ENCODE measurements around the gene ICOSLG.
"Not testable (repeated sequence)": the region's sequence is repeated elsewhere in the genome, so short reads cannot be mapped to it uniquely, and the experiment has no call there.

ICOSLG gene

DNA sequence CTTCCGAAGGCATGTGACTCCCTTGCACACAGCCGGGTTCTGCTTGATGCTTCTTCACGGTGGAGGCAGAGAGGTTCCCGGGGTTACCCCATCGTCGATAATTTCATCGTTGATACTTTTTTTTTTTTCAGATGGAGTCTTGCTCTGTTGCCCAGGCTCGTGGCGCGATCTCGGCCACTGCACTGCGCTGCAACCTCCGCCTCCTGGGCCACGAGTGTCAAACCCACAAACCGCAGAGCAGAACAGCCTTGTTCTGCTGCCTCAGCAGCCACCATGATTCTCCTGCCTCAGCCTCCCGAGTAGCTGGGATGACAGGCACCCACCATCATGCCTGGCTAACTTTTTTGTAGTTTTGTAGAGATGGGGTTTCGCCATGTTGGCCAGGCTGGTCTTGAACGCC, 20.1 kb downstream of the ICOSLG start:
- not testable (repeated sequence) for DNase-seq

DNA sequence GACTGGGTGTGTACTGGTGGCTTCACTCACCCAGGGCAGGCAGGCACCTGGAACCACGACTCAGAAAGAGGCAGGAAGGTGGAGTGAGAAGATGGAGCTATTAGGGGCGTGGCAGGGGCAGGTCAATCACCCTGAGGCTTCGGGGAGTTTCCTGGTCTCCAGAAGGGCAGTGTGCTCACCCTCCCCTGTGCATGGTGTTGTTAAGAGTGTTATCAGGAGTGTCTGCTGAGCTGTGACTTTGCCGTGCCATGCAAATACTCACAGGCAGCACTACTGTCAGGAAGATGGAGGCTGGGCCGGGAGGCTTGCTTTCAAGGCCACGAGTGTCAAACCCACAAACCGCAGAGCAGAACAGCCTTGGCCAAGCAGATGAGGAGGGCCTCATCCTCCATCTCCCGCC, 22.3 kb downstream of the ICOSLG start:
- DNase-seq: not testable (repeated sequence)

DNA sequence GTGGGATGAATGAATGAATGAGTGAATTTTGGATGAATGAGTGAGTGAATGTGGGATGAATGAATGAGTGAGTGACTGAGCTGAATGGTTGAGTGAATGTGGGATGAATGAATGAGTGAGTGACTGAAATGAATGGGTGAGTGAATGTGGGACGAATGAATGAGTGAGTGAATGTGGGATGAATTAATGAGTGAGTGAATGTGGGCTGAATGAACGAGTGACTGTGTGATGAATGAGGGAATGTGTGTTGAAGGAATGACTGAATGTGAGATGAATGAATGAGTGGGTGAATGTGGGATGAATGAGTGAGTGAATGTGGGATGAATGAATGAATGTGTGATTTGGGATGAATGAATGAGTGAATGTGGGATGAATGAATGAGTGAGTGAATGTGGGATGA, 28.8 kb downstream of the ICOSLG start:
- not testable (repeated sequence) for DNase-seq

DNA sequence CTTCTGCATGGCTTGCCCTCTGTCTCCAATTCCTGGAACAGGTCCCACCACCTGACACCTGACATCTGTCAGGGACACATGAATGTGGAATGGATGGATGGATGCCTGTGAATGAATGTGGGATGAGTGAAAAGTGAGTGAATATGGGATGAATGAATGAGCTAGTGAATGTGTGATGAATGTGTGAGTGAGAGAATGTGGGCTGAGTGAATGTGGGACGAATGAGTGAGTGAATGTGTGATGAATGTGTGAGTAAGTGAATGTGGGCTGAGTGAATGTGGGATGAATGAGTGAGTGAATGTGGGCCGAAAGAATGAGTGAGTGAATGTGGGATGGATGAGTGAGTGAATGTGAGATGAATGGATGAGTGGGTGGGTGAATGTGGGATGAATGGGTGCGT, 29.2 kb downstream of the ICOSLG start:
- not testable (repeated sequence) for DNase-seq

DNA sequence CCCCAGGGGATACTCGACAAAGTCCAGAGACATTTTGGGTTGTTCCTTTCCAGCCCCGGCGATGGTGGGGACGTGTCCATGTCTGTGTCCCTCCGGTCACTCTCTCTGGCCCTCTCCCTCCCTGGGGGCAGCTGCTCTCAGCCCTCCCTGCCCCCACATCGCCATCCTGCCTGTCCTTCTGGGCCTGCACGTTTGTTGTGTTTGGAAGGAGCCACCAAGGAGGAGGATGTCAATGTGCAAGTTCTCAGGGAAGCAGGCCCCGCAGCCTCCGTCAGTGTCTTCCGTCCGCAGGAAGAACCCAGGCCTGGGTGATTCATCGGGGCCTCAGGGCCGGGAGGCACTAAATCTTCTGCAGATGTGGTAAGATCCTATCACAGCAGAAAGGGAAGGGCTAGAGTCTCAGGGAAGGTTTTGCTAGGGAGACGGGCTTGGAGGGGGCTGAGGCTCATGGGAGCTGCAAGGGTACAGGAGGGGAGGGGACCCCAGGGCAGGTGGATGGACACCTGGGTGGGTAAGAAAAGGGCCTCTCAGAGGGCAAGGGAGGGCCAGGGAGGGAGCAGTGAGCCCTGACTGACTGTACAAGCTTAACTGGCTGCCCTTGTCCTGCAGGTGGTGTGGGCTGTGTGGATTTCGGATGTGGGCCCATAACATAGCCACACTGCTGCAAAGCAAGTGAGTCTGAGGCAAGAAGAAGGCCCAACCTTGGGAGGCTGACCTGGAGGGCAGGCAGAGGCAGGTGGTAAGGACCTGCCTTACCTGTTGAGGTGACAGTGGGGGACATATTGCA, 32.7 kb downstream of the ICOSLG start:
- not testable (repeated sequence) for DNase-seq

DNA sequence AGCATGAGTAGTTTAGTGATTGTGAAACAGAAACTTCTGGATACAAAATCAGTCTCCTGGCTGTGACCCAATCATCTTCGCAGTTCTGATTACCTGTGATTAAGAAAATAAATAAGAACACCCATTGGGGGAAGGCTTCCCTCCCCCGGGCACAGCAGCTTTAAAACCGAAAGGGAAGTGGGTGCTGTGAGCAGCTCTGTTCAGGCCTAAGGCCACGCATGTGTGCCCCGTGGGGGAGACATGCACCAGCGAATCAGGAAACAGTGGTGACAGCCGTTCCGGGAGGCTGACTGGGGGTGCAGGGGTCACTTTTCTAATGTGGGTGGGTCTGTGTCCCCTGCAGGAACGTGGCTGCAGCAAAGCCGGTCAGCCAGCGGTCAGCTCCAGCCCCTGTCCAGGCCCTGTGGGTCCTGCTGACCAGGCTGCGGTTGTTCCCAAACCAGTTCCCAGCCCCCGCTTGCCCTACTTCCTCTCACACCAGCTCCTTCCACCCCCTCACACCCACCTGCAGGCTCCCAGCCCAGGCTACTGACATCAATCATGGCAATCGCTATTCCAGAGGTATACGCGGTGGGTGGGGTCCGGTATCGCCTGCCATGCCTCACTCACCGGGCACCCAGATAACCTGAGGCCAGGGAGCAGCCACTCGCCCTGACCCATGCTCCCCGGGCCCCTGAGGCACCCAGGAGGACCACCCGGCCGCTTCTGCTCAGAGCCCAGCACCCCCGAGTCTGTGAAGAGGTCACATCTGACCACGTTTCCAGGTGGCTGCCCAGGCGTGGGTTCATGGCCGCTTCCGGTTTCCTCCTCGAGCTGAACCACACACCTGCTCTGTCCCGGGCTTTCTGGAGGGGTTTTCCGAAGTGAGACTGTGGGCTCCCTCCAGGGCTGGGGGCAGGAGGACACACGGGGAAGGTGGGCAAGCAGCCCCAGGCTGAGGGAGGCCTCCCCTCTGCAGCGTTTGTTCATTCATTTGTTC, 33.8 kb downstream of the ICOSLG start:
- DNase-seq: not testable (repeated sequence)

DNA sequence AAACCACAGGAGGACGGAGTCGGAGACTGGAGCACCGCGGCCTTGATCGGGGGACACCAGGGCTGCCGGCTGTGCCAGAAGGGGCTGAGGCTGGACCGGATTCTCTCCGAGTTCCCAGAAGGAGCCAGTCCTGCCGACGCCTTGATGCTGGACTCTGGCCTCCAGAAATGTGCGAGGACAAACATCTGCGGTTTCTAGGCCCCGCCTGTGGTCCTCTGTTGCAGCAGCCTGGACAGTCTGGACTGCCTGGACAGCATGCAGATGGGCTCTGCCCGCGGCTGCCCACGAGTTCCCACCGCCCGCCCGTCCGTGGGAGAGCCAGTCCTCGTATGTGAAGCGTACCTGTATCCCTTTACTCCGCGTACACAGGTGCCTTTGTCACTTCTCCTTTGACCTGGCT, 34.6 kb downstream of the ICOSLG start:
- not testable (repeated sequence) for DNase-seq

DNA sequence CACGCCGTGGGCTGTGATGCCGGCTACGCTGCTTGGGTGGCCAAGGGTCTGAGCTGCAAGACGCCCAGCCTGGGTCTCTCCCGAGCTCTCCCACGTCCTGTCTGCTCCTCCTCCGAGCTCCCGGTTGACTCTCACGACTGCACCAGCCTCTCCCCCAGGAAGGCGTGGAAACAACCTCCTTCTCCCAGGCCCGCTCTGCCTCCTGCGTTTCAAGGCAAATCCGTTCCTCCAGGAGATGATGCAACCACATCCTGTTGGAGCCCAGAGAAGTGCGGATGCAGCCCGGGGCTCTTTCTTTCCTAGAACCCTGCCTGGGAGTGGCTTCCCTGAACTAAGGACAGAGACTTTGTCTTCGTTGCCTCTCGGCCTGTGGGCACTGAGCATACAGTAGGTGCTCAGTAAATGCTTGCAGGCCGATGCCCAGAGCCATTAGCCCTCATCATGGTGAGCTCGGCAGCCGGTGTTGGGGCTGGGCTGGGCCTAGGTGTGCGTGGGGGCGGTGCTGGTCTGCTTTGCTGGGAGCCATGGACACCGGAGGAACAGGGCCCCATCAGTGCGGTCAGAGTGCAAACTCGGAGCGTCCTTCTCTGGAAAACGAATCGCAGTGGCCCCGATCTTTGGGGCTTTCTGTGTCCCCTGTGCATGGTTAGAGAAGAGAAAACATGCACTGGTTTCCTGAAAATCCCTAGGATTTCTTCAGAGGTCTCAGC, 38.0 kb downstream of the ICOSLG start:
- not testable (repeated sequence) for DNase-seq

DNA sequence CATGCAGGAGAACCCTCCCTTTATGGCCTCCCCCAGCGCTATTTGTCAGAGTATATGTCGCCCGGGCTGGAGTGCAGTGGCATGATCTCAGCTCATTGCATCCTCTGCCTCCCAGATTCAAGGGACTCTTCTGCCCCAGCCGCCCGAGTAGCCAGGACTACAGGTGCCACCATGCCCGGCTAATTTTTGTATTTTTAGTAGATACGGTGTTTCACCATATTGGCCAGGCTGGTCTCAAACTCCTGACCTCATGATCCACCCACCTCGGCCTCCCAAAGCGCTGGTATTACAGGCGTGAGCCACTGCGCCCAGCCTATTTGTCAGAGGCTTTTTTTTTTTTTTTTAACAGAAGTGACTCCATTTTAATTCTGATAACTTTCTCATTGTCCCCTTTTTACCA, 40.7 kb downstream of the ICOSLG start:
- DNase-seq: not testable (repeated sequence)

DNA sequence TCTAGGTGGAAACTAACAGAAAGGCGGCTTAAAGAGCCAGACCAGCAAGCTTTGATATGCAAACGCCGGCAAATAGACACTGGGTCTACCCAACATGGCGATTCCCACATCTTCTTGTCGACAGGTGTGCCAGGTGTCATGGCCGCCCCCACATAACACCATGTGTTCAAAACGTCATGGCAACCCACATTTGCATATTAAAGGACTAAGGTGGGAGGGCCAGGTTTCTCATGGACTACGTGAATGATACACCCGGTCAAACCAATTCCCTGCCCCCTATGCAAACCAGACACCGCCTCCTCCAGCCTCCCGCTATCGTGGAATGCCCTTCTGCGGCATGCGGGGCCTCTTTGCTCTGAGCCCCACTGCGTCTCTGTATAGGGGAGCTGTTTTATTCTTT, 41.3 kb downstream of the ICOSLG start:
- DNase-seq: no peak

DNA sequence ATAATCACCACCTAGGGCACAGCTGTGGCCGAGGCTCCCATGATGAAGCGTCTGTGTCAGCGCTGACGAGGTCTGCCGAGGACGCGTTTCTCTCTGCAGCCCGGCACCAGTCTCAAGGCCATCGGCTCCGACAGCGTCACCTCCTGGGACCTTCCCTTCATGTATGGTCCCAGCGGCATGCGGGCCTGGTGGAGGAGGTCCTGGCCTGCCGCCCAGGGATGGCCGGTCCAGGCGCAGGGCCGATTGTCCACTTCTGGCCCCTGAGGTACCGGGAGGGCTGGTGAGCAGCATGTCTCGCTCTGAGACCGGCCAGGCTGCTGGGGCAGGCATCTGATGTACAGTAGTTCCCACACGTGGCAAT, 43.6 kb downstream of the ICOSLG start:
- not testable (repeated sequence) for DNase-seq

DNA sequence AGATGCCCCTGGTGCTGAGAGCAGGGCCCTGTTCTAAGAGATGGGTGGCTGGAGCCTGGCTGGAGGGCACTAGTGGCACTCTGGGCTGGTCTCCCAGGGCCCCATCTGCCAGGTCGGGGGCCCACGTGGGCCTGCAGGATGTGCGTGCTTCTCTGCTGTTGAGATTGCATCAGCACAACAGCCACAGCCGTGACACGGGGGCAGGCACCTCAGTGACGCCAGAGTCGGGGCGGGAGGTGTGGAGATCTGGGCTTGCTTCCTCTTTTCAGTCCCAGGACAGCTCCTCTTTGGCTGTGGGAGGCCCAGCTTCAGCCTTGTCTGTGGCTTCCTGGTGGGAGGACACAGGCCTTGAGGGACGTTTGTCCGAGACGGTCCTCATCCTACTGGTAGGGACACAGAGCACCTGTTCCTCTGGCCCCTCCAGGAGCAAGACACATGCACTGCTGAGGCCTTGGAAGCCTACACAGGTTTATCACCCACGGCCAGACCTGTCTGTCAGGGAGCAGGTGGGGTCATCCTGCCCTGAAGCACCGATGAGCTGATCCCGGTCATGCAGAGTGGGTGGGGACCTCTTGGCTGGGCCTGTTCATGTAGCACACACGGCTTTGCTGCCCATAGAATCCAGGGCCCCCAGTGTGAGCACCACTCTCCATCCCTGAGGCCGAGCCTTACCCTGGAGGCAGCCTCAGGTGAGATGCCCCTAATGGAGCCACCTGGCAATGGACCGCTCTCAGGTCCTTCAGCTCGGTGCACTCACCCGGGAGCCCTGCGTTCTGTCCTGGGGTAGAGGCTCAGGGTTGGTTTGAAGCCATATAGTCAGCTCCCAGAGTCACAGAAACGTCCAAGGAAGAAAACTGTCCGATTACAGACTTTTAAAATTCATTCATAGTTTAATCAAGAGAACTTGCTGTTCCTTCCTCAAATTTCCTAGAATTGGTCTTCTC, 44.3 kb downstream of the ICOSLG start:
- DNase-seq: not testable (repeated sequence)

DNA sequence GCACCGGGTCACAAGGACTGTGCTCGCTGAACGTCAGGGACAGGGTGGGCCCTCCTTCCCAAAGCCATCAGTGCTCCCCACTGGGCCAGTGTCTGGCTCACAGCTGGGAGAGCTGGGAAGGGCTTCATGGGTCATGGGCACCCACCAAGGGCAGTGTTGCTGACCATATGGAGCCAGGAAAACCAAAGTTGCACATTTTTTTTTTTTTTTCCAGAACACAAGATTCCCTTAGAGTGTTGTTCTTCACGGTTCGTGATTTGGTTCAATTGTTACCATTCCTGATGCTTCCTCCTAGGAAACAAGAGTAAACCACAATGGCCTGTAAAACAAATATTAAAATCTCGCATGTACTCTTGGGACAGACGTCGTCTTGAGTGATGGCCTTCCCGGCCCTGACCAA, 45.9 kb downstream of the ICOSLG start:
- DNase-seq: not testable (repeated sequence)

DNA sequence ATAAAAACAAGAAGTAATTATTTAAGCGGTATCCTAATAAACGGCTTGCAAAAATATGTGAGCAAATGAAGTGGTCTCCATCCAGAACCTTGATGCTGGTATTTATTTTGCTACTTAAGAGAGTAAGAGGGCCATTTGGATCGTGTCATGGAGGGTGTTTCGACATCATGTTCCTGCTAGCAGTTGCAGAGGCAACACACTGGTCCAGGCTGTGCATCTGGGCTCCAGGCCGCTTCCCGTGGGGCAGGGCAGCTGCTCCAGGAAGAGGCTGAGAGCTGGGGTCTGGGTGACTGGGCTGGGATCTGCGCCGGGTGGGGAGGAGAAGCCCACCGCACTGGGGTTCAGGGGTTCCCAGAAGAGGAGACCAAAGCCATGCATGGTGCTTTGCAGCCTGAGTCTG, 46.3 kb downstream of the ICOSLG start:
- DNase-seq: not testable (repeated sequence)

DNA sequence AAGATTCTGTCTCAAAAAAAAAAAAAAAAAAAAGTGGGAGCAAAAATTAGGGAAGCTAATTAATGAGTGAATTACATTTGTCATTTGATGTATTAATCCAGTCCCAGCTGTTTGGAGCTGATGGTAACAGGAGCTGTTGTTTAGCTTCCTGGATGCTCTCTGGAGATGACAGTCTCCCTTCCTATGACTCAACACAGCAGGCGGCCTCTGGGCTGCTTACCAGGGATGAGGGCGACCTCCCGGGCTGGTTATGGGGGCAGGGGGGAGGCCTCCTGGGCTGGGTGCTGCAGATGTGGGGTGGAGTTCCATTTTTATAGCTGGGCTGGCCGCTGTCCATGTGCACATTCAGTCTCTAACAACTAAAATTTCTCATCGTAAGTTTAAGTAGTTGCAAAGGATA, 47.6 kb downstream of the ICOSLG start:
- DNase-seq: not testable (repeated sequence)

DNA sequence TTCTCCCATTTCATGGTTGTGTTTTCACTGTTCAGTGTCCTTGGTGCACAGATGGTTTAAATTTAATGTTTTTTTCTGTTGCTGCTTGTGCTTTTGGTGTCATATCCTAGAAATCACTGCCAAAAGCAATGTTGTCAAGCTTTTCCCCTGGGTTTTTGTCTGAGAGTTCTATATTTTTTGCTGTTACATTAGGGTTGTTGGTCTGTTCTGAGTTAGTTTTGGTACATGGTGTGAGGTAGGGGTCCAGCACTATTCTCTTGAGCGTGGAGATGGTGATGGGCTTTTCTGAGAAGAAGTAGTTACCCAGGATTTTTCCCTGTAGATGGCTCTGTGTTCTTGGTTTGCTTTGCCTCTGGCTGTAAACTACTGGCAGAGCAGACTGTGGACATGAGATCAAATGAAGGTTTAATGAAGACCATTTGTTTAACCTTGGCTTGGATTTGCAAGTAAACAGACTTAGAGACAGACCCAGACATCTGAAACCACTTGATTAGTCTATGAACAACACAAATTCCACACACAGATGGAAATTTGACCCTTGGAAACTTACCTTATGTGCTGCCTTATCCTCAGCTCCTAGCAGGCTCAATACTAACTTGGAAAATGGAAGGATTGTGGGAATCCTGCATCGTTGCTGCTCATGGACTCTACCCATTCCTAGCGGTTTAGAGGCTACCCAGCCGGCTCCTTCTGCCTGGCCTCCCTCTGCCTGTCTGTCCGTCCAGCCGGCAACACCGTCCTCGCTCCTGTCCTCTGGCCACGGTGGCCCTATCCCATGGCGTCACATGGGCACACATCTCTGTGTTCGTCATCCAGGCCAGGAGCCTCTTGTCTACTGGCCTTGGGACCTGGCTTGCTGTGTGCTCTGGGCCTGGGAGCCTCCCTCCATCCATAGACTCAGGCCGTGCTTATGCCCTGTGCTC, 50.1 kb downstream of the ICOSLG start:
- DNase-seq: not testable (repeated sequence)

DNA sequence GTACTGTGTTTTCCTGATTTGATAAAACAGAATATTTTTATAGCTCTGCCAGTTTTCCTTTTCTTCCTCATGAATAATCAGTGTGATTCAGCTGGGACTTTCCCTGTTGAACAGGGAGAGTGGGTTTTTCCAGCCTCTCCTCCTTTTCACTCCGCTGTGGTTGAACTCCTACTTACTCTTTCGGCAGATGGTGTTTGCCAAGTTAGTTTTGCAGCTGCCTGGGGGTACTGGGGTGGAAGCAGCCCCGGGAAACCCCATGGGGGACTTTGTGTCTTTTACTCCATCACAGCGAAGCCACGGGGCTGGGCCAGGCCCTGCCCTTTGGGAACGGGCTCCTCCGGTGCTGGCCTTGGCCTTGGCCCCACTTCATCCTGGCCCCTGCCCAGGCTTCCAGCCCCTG, 55.9 kb downstream of the ICOSLG start:
- DNase-seq: not testable (repeated sequence)

DNA sequence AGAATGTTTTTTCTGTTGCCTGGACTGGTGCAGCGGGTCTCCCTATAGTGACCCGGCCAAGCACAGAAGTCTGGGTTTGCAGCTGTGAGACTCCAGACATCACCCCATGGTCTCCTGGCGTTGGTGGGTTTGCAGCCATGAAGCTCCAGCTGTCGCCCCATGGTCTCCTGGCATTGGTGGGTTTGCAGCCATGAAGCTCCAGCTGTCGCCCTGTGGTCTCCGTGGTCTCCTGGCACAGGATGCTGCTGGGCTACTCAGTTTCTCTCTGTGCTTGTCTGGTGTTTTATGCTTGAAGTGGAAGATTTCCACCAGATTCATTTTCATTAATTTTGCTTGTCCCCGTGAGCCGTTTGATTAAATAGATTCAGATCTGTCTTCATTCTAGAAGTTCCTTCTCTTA, 58.5 kb downstream of the ICOSLG start:
- not testable (repeated sequence) for DNase-seq

DNA sequence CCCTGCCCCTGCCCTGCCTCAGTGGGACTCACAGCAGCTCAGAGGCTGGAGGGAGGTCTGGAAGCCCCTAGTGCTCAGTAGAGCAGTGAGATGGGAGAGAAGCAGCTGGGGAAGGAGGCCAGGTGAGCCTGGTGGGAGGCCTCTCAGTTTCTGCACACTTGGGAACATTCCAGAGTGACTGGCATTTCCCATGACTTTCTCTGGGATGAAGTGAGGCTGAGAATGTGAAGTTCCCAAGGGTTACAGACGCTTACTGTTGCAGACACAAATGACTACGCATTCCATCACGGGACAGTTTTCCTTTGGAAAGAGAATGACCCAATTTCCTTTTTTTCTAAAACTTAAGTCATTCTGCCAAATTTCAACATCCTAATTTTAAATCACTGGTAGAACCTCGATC, 59.2 kb downstream of the ICOSLG start:
- not testable (repeated sequence) for DNase-seq

DNA sequence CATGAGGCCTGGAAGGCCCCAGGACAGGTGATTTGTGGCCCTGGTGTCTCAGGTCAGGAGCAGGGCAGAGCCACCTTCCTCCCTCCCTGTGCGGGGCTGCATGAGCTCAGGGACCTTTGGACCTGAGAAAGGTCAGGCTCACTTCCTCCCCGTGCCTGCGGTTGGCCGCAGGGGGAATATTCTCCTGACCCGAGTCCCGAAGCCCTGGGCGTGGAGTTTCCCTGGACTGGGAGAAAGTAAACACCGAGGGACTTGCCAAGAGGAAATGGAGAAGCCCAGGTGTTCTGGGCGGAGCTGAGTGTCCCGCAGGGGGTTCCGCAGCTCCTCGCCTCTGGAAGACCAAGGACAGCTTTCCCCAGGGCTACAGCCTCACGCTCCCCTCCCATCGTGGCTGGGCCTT, 64.6 kb downstream of the ICOSLG start:
- not testable (repeated sequence) for DNase-seq

DNA sequence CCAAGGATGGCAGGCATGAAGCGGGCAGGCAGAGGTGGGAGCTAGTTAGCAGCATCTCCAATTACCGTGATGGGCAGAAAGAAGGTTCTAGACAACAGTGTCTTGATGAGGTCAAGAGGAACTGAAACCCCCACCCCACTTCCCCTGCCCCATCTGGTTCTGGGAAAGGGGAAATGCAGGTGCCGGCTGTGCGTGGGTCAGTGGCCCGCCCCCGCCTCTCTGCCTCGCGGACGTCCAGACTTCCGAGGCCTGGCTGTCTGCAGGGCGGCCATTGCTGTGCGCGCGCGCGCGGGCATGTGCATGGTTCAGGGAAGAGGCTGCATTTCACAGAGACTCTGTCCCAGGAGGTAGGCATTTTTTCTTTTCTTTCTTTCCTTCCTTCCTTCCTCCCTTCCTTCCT, 65.6 kb downstream of the ICOSLG start:
- not testable (repeated sequence) for DNase-seq

Measured in activated gamma-delta T cell treated with Interleukin-2 at 50 U/mL for 16 hours (primary cell).